GM21737 (cell line): ENCODE measurements around the gene AMPD3.
A peak's percentile ranks its signal among the peaks of the same experiment; 100 is the strongest.

Experiments
- ATAC-seq: cut with Tn5 transposase; IDR thresholded peaks from one replicate; pipeline ENCODE4 v1.9.1; 2021; ENCODE audit warnings: mild to moderate bottlenecking, moderate library complexity; ENCODE audit not compliant: unreplicated experiment

Gene AMPD3

GRCh38 chr11:10459029-10459970 lies 4.2 kb downstream of the AMPD3 start:
- peak; percentile 54 for ATAC-seq

GRCh38 chr11:10460611-10461275 lies 5.7 kb downstream of the AMPD3 start:
- ATAC-seq = no peak

DNA sequence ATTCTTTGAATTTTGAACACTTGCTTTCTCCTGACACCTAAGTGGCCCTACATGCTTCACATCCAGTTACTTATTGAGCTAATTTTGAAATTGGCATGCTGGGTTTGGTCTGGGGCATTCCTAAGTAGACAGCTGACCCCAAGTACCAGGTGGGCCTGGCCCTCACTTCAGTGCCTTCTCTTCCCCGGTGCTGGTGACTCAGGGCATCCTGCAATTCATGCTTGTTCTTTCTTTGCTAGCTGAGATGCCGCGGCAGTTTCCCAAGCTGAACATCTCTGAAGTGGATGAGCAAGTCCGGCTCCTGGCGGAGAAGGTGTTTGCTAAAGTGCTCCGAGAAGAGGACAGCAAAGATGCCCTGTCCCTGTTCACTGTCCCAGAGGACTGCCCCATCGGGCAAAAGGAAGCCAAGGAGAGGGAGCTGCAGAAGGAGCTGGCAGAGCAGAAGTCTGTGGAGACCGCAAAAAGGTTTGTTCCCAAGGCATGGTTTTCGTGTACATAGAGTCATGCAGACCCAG lies 6.3 kb downstream of the AMPD3 start:
- ATAC-seq = no peak

- ATAC-seq = no peak
Observed at GRCh38 chr11:10462746-10463300, 7.8 kb downstream of the AMPD3 start.

GRCh38 chr11:10473371-10473770 lies 18.3 kb downstream of the AMPD3 start:
- no peak for ATAC-seq

- no peak for ATAC-seq
Observed at GRCh38 chr11:10474551-10474950, 19.5 kb downstream of the AMPD3 start.

DNA sequence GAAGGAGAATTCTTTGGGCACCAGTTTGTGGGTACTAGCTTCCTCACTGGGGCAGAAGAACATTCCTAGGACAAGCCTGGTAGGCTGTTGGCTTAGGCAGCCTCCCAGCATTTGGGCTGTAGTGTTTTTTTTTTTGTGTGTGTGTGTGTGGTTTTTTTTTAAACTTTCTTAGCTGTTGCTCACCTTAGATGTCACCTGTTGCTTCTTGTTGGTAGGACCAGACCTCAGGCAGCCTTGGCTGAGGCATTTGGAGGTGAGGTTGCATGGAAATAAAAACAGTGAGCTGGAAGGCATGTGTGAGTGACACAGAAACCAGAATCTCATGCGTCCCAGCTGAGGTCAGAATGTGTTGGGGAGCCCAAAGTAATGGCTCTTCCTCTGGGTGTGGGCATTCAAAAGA lies 21.3 kb downstream of the AMPD3 start:
- no peak for ATAC-seq

DNA sequence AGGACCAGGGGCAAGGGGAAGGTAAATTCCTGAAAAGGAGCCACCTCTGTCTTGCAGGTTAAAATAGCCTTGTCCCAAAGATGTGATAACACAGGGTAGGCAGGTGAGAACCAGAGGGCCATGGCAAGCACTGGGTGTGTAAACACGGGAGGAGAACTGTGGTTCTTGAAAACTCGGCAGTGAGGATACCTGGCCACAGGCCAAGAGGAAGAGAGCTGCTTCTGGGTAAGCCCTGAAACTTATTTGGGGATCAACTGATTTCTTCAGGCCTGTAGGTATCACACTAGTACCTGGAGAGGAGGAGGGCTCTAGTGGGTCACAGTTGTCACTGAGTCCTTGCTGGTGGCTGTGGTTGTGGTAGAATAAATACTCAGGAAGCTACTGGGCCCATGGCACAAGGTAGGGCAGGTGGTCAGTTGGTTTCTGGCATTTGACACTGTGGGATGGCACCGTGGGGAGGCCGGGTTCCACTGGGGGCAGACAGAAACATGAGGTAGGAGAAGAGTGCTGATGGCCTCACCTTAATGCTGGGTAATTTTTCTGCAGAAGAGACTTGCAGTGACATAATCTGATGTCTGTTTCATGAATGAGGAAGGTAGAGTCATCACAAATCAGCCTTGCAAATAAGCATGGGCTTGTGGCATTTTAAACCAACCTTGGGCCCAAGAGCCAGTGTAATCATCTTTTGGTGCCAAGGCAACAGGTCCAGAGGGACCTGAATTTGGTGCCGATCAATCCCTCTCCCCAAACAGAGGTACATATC lies 22.0 kb downstream of the AMPD3 start:
- ATAC-seq = no peak

DNA sequence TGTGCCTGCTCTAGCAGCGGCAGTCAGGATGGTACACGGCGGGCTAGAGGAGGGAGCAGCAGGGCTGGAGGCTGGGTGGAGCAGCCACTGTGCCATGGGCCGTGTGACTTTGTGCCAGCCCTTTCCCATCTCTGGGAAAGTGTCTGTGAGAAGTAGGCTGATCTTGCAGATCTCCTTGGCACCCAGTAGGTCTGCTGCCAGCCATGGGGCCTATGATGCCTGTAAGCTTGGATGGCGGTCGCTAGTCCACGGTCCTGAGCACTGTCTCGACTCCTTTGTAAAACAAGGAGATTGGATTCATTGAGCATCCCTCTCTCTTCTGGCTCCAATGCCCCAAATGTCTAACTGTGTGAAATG lies 22.6 kb downstream of the AMPD3 start:
- ATAC-seq = no peak

DNA sequence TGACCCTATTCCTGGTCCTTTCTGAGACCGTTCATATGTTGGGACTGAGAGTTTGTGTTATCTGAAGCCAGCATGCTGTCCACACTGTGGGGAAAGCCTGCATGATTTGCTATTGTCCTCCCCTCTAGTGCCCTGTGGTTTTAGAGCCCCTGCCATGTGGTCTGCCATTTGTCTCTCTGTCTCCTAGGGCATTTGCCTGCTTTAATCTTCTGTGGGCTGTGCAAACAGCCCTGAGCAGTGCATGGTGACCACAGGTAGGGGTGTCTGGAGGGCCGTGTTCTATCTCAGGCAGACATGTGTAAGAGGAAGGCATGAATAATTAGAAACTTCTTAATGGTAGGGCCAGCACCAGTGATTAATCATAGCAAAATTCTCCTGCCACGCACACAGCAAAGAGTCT lies 23.0 kb downstream of the AMPD3 start:
- ATAC-seq = no peak

DNA sequence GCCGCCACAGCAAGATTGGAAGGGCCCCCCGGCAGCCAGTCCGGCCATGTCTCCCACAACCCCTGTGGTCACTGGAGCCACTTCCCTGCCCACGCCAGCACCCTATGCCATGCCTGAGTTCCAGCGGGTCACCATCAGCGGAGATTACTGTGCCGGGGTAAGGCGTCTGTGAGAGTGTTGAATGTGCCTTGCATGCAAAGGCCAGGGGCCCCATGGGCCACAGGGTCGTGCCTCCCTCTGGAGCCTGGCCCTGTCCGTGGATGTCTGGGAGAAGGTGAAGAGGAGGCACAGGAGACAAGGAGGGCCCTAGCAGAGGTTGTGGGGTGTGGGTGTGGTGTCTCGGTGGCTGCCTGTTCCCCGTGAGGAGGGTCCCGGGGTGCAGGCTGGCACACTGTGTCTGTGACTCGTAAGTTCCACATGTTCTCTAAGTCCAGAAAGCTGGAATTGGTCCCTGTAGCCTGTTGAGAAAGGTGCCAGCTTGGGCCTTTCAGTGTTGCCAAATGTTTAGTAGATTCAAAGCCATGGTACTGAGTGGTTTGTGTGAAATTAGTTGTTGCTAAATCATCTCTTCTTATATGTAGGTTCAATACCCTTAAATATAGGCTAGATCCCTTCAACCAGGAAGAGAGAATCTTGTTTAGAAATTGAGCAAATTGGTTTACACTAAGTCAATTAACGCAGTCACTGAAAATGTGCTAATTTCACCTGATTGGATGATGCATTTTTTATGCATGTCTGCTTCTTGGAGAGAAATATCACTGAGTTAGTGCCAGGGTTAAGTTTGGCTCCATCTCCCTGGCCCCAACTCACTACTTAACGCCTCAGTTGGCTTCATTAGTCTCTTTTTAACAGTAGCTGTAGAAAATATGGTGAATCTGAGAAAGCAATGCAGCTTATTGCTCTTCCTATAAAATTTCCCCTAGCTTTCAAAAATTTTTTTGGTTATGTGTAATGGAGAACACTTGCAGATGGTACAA lies 23.8 kb downstream of the AMPD3 start:
- no peak for ATAC-seq

DNA sequence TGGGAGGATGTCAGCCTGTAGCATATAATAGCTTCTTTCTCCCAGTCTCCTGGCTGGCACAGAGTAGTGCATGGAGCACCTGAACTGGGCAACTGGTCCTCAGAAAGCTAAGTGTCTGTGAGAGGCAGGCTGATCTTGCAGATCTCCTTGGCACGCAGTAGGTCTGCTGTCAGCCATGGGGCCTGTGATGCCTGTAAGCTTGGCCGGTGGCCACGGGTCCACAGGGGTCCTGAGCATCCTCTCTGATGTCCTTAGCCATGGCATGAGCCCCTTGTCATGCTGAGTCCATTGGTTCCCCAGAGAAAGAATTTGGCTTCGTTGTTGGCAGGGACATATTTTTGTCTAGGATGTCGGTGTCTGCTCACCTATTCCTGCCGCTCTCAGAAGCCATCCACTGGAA lies 25.0 kb downstream of the AMPD3 start:
- ATAC-seq = no peak

DNA sequence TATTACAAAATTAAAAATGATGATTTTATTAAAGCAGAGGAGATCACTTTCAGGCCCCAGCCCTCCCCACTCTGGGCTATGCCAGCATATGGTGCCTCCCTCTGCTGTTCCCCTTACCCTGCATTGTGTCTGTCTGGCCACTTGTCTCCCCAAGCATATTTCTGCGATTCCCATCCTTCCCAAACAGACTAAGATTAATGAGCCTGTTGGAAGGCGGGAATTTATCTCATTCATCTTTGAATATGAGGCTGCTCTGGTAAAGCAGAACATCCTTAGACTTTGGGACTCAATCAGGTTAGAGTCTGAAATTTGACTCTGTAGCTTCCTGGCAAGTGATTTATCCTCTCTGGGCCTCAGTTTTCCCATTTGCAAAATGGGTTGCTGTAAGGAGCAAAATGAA lies 25.7 kb downstream of the AMPD3 start:
- ATAC-seq = no peak

GRCh38 chr11:10481560-10482349 lies 26.7 kb downstream of the AMPD3 start:
- no peak for ATAC-seq

- ATAC-seq = no peak
Observed at GRCh38 chr11:10483174-10483573, 28.1 kb downstream of the AMPD3 start.

GRCh38 chr11:10483584-10483983 lies 28.5 kb downstream of the AMPD3 start:
- ATAC-seq = no peak

DNA sequence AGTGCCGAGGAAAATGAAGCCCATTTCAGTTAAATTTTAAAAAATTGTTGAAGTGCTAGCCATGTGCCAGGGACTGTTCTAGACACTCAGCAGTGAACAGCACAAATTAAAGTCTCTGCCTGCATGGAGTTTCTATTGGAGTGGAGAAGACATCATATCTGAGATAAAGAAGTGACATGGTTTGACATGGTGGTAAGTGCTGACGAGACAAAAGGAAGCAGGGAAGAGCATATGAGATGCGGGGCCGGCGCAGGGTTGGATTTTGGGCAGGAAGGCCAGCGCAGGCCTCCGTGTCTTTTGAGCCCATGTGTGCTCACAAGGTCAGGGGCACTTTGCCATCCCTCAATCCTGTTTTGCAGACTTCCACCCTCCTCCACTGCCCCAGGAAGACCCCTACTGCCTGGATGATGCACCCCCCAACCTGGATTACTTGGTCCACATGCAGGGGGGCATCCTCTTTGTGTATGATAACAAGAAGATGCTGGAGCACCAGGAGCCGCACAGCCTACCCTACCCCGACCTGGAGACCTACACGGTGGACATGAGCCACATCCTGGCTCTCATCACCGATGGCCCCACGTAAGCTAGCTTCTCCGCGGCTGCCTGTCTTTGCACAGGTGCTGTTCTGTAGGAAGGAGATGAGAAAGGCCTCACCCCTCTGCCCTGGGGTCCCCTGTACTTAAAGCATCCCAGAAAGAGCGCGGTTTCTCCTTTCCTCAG lies 29.6 kb downstream of the AMPD3 start:
- ATAC-seq = no peak

DNA sequence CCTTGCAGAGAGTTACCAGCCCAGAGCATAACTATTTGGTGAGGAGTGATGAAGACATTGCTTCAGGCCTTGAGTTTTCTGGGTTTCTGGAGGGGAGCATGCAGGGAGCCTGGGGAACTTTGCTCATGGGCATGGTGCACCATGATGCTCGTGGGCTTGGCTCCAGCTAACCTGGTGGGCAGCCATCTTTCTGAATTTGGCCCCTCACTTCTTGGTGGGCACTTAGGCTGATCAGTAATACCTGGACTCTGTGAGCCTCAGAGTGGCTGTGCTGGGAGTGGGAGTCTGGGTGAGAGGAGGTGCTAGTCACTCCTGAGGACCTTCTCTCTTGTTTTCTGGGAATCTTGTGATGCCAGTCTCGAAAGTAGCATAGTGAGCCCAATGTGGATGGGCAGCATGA lies 30.6 kb downstream of the AMPD3 start:
- ATAC-seq = no peak
